ENCODE data around the gene RNF220.
"Not testable (repeated sequence)": the region's sequence is repeated elsewhere in the genome, so short reads cannot be mapped to it uniquely, and the experiment has no call there.

The RNF220 gene

DNA sequence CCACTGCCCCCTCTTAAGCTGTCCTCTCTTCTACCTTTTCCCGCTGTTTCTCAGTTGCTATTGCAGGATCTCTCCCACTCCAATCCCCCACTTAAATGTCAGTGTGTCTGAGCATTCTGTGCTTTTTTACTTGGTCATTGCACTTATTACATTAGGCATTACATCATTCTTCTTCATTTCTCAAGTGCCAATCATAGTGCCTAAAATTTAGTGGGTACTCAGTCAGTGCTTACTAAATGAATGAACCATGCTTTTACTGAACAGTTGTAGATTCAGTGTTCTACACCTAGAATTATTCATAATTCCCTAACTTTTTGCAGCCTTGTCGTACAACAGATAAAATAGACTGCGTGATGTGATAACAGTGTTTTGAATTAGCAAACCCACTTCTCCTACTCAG, 288.8 kb downstream of the RNF220 start:
- TF ChIP-seq, protein P1, sequence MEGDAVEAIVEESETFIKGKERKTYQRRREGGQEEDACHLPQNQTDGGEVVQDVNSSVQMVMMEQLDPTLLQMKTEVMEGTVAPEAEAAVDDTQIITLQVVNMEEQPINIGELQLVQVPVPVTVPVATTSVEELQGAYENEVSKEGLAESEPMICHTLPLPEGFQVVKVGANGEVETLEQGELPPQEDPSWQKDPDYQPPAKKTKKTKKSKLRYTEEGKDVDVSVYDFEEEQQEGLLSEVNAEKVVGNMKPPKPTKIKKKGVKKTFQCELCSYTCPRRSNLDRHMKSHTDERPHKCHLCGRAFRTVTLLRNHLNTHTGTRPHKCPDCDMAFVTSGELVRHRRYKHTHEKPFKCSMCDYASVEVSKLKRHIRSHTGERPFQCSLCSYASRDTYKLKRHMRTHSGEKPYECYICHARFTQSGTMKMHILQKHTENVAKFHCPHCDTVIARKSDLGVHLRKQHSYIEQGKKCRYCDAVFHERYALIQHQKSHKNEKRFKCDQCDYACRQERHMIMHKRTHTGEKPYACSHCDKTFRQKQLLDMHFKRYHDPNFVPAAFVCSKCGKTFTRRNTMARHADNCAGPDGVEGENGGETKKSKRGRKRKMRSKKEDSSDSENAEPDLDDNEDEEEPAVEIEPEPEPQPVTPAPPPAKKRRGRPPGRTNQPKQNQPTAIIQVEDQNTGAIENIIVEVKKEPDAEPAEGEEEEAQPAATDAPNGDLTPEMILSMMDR (conservative IDR thresholded peaks at IDR 0.05; ENCODE audit: low read depth, low read length) = no peak
- DNase-seq (ENCODE audit: low read depth) = no peak
- H3K4me3 ChIP-seq (ENCODE audit: low read length) = no peak overlapping the region

DNA sequence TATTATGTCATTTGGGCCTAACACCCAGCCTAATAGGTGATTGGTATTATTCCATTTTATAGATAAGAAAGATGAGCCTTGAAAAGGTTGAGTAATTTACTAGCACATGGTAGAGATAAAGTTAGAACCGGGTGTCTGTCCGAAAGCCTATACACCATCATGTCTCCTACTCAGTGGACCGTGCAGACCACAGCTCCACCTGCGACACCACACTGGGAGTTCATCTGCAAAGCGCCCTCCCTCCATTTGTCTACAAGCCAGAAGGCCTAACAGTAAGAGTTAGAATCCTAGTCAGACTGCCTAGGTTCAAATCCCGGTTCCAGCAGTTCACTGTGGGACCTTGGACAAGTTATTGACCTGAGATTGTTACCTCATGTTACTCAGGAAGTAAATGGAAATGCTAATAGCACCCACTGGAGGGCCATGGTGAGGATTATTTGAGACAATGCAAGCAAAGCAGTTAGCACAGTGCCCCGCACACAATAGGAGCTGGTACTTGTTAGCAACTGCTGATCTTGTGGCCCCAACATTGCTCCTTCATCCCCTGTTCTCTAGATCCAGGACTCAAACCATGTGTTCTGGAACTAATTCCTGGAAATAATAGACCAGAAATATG, 289.9 kb downstream of the RNF220 start:
- no peak overlapping the region for H3K4me3 ChIP-seq (ENCODE audit: low read length)
- TF ChIP-seq, protein P1 (conservative IDR thresholded peaks at IDR 0.05; ENCODE audit: low read depth, low read length) = no peak

DNA sequence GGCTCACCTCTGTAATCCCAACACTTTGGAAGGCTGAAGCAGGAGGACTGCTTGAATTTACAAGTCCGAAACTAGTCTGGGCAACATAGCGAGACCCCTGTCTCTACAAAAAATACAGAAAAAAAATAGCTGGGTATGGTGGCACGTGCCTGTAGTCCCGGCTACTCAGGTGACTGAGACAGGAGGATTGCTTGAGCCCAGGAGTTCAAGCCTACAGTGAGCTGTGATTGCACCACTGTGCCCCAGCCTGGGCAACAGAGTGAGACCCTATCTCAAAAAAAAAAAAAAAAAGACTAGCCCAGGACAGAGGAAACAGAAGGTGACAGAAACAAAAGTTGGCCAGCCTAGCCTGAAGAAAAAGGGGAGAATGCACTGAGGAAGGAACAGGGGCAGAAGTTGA, 290.6 kb downstream of the RNF220 start:
- H3K4me3 ChIP-seq (ENCODE audit: low read length) = no peak overlapping the region
- no peak for DNase-seq (ENCODE audit: low read depth)
- TF ChIP-seq, protein P1 (conservative IDR thresholded peaks at IDR 0.05; ENCODE audit: low read depth, low read length) = no peak

More for the DNA sequence above, 289.9 kb downstream of the RNF220 start:
- no peak for DNase-seq (ENCODE audit: low read depth)

DNA sequence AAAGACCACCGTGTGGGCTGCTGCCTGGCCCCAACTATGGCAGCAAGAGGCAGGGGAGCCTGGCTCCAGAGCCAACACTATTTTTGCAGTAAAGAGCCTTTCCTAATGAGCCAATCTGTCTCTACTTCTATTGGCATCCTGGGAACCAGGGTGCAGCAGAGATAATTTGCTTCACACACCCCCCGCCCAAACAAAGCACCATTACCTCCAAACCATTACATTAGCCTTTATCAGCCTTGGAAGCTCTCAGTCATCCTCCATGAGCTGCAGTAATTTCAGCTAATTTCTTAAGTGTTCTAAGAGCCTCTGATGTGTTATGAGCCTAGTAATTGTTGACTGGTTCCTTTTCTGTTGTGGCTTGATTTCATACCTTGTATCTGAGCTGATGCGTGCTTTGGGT, 291.0 kb downstream of the RNF220 start:
- no peak overlapping the region for H3K4me3 ChIP-seq (ENCODE audit: low read length)
- TF ChIP-seq, protein P1 (conservative IDR thresholded peaks at IDR 0.05; ENCODE audit: low read depth, low read length) = no peak

DNA sequence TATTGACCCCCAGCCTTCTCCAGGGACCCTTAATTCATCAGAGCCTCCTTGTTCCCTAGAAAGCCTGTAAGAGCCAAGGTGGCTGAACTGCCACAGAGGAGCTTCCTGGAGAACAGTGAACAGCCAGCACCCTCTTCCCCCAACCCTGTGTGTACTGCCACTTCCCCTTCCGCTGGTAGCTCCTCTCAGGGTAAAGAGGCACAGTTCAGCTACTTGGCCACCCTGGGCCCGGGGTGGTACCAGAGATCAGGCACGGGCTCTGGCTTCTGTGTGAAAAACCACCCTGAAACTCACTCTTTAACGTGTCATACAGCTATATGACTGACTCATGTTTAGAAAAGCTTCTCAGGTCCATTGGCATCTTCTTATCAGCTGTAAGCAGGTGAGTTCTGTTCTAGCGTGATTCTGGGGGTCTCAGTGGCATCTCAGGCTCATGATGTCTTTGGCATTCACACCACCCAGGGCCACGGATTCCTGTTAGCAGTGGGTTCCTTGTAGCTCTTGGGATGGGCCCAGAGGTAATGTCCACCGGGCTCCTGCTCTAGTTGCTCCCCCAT, 291.8 kb downstream of the RNF220 start:
- no peak for DNase-seq (ENCODE audit: low read depth)
- TF ChIP-seq, protein P1 (conservative IDR thresholded peaks at IDR 0.05; ENCODE audit: low read depth, low read length) = no peak
- H3K4me3 ChIP-seq (ENCODE audit: low read length) = no peak overlapping the region

More for the DNA sequence above, 291.0 kb downstream of the RNF220 start:
- DNase-seq (ENCODE audit: low read depth) = no peak

DNA sequence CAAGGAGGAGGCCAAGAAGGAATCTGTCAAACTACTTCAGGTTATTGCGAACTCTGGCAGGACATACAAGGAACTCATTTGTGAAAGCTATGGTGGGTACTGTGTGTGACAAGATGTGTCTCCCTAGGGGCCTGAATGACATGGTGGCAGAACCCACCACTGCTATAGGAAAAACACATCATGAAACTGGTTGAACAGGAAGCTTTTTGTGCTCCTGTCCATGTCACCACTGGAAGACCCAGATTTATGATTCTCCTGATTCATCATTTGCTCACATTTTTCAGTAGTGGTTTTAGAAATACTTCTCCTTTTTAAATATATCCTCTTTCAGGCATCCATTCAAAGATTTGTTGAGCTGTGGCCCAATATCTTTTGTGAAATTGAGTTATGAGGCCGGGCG, 293.1 kb downstream of the RNF220 start:
- TF ChIP-seq, protein P1 (conservative IDR thresholded peaks at IDR 0.05; ENCODE audit: low read depth, low read length) = no peak
- DNase-seq (ENCODE audit: low read depth) = no peak
- H3K4me3 ChIP-seq (ENCODE audit: low read length) = no peak overlapping the region

DNA sequence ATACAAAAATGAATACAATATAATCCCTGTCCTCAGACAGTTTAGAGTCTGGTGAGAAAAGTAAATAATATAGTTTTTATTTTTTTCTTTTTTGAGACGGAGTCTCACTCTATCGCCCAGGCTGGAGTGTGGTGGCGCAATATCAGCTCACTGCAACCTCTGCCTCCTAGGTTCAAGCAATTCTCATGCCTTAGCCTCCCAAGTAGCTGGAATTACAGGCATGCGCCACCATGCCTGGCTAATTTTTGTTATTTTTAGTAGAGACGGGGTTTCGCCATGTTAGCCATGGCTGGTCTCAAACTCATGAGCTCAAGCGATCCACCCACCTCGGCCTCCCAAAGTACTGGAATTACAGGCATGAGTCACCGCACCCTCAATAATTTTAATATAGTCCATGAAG, 294.3 kb downstream of the RNF220 start:
- not testable (repeated sequence) for DNase-seq (ENCODE audit: low read depth)

More for the DNA sequence above, 294.3 kb downstream of the RNF220 start:
- not testable (repeated sequence) for H3K4me3 ChIP-seq (ENCODE audit: low read length)

Data from retinal pigment epithelial cell (primary cell).